Measurements from ENCODE around the gene ZNF763.
"Not testable (repeated sequence)": the region's sequence is repeated elsewhere in the genome, so short reads cannot be mapped to it uniquely, and the experiment has no call there.

Gene ZNF763

DNA sequence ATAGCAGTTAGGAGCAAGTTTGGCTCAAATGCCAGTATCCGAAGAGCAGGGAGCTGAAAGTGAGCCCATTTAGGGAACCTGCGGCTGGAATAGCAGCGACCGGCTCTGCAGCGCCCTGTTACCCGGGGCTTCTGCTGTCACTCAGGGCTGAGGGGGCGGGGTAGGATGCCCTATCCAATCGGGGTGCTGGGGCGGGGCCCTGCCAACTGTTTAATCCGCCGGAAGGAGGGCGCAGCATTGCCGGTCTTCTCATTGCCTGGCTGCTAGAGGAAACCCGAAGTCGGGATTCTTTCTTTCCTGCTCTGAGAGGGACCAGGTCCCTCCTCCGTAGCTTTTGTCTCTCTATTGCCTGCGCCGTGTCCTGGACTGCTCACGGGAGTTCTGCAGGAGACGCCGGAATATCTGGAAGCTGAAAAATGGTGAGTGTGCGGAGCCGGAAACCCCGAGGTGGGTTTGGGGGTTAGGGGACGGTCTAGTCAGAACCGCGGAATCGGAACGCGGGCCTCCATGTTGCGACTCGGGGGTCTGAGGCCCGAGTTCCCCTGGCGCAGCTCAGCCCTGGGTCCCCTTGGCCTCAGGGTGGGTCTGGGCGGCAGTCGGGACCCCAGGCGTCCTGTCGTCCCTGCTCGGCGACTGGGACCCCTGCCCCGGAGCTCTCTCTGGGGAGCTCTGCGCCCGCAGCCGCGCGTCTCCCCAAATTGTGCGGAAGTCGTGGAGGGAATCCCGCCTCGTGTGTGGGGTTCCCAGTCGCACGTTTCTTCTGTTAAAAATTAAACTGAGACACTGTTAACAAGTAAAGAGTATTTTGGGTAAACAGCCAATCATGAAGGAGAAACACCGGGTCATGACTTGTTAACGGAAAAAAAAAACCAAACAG, 22.8 kb downstream of the ZNF763 start:
- peak overlapping the region; percentile 98 to 100 for H3K4me3 Mint-ChIP-seq
- peaks cover 5 to 13% of the 10 kb centered on the region in 2 donors for H3K36me3 Mint-ChIP-seq
- H3K4me1 Mint-ChIP-seq, result peaks cover 17 to 38% of the 10 kb centered on the region in 2 donors
- H3K27ac Mint-ChIP-seq, result peak overlapping the region; percentile 99
- peaks cover 0 to 1% of the 10 kb centered on the region in 2 donors for H3K9me3 Mint-ChIP-seq
- H3K27me3 Mint-ChIP-seq, result no peaks in the 10 kb centered on the region
- ATAC-seq (replicated peaks) (peak; percentile 95 to 96), DNase-seq (peak; percentile 89)

DNA sequence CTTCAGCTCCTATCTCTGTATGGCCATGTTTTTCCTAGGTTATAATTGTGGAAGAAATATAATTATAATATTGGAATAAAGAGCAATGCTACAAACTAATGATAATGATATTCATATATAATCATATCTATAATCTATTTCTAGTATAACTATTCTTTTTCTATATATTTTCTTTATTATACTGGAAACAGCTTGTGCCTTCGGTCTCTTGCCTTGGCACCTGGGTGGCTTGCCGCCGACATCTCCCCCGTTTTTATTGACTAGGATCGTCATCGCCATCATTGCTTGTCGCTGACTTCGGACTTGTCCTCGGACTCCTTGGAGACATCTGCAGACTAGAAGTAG, 24.2 kb downstream of the ZNF763 start:
- no peaks in the 10 kb centered on the region for H3K9me3 Mint-ChIP-seq
- no peak overlapping the region for H3K27ac Mint-ChIP-seq
- DNase-seq, result no peak
- H3K27me3 Mint-ChIP-seq, result no peaks in the 10 kb centered on the region
- peak overlapping the region; percentile 98 to 100 for H3K4me3 Mint-ChIP-seq
- H3K4me1 Mint-ChIP-seq, result peaks cover 23 to 49% of the 10 kb centered on the region in 2 donors
- ATAC-seq (replicated peaks), result no peak
- H3K36me3 Mint-ChIP-seq, result peaks cover 7 to 17% of the 10 kb centered on the region in 2 donors

DNA sequence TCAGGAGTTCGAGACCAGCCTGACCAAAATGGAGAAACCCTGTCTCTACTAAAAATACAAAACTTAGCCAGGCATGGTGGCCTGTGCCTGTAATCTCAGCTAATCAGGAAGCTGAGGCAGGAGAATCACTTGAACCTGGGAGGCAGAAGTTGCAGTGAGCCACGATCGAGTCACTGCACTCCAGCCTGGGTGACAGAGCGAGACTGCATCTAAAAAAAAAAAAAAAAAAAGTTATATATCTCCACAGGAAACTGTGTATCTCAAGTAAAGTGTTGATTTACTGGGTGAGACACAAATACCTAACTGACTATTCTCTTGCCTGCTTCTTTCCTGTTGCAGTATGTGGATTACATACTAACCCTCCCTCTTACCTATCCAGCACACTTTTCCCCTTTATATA, 27.1 kb downstream of the ZNF763 start:
- H3K9me3 Mint-ChIP-seq; H3K27ac Mint-ChIP-seq; H3K4me3 Mint-ChIP-seq; ATAC-seq (replicated peaks); H3K27me3 Mint-ChIP-seq; DNase-seq: not testable (repeated sequence)
- peaks cover 9 to 22% of the 10 kb centered on the region in 2 donors for H3K36me3 Mint-ChIP-seq
- H3K4me1 Mint-ChIP-seq, result peaks cover 24 to 58% of the 10 kb centered on the region in 2 donors

DNA sequence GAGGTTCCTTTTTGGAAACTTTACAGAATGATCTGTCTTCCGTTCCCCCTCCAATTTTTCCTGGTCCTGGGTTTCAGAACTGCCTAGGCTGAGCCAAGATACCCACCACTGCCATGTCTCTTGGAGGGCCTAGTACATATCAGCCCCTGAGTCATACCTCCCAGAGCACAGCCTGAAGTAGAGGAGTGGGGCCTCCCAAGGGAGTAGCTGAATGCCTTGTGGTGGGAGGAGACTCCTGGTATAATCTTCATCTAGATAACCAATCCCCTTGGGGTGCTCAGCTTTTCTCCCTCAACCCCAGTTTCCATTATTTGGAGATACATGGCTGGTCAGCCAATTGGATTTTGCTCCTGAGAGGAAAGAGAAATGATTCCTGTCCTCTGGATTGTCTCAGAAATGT, 30.3 kb downstream of the ZNF763 start:
- peaks cover 12 to 30% of the 10 kb centered on the region in 2 donors for H3K36me3 Mint-ChIP-seq
- DNase-seq (no peak), ATAC-seq (replicated peaks) (peak; percentile 65 to 81)
- H3K9me3 Mint-ChIP-seq, result no peaks in the 10 kb centered on the region
- H3K27ac Mint-ChIP-seq, result no peak overlapping the region
- H3K27me3 Mint-ChIP-seq, result no peaks in the 10 kb centered on the region
- peaks cover 33 to 64% of the 10 kb centered on the region in 2 donors for H3K4me1 Mint-ChIP-seq
- no peak overlapping the region for H3K4me3 Mint-ChIP-seq

DNA sequence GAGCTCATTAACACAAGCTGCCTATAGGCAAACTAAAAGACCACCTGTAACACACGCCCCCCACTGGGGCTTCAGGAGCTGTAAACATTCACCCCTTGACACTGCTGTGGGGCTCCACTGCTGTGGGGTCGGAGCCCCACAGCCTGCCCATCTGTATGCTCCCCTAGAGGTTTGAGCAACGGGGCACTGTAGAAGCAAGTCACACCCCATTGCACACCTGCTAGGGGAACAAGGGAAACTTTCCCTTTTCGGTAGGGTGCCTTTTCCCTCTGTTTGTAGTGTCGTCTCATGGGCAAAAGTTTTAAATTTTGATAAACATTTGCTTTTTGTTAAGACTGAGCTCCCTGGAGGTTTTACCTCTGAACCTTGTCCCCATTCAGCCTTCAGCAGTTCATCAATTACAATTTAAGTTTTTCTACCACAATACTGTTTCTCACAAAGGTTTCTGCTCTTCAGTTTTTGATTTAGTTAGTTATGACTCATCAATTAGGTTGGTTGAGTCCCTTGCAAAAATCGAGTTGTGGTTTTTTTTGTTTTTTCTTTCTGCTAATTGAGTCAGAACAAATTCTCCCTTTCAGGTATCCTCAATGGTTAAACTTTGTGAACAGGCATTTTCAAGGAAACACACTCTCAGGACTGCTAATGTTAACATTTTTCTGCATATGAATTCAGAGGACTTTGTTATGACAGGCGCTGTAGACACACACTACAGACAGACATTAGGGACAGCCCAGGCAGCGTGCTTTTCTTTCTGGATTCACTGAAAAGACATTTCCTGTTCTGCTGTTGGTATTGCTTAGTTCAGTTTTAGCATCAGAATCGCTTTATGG, 35.5 kb downstream of the ZNF763 start:
- peaks cover 11 to 24% of the 10 kb centered on the region in 2 donors for H3K36me3 Mint-ChIP-seq
- H3K4me1 Mint-ChIP-seq, result peaks cover 23 to 40% of the 10 kb centered on the region in 2 donors
- peak overlapping the region; percentile 79 for H3K27ac Mint-ChIP-seq
- H3K4me3 Mint-ChIP-seq, result peak overlapping the region; percentile 57 to 69
- H3K27me3 Mint-ChIP-seq, result no peaks in the 10 kb centered on the region
- DNase-seq (peak; percentile 14), ATAC-seq (replicated peaks) (peak; percentile 88 to 92)
- no peaks in the 10 kb centered on the region for H3K9me3 Mint-ChIP-seq

DNA sequence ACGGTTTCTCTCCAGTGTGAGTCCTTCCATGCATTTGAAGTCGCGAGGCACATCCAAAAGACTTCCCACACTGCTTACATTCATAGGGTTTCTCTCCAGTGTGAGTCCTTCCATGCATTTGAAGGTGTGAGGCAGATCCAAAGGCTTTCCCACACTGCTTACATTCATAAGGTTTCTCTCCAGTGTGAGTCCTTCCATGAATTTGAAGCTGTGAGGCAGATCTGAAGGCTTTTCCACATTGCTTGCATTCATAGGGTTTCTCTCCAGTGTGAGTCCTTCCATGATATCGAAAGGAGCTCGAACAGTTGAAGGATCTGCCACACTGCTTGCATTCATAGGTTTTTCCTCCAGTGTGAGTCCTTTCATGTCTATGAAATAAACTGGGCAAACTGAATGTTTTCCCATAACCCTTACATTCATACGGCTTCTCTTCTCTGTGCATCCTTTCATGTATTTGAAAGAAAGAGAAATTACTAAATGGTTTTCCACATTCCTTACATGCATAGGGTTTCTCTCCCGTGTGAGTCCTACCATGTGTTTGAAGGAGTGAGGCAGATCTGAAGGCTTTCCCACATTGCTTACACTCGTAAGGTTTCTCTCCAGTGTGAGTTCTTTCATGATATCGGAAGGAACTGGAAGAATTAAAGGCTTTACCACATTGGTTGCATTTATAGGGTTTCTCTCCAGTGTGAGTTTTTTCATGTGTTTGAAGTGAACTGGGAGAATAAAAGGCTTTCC, 50.3 kb downstream of the ZNF763 start:
- Mint-ChIP-seq H3K27ac (no peak overlapping the region), H3K4me3 (no peak overlapping the region)

DNA sequence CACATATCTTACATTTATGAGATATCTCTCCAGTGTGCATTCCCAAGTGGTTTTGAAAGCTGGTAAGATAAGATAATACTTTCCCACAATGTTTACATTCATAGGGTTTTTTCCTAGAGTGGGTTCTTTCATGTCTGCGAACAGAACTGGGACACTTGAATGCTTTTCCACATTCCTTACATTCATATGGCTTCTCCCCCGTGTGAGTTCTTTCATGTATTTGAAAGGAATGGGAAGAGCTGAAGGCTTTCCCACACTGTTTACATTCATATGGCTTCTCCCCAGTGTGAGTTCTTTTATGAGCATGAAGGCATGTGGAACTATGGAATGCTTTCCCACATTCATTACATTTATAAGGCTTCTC, 50.9 kb downstream of the ZNF763 start:
- H3K36me3 Mint-ChIP-seq, result peaks cover 62% of the 10 kb centered on the region in 2 donors
- H3K9me3 Mint-ChIP-seq, result peaks cover 23 to 24% of the 10 kb centered on the region in 2 donors
- ATAC-seq (replicated peaks), result no peak
- no peak overlapping the region for H3K27ac Mint-ChIP-seq
- no peak overlapping the region for H3K4me3 Mint-ChIP-seq
- no peak for DNase-seq
- no peaks in the 10 kb centered on the region for H3K27me3 Mint-ChIP-seq
- H3K4me1 Mint-ChIP-seq, result peaks cover 0 to 2% of the 10 kb centered on the region in 2 donors

More for the DNA sequence above, 50.3 kb downstream of the ZNF763 start:
- Mint-ChIP-seq H3K4me1 (peaks cover 0 to 5% of the 10 kb centered on the region in 2 donors), H3K36me3 (peaks cover 64% of the 10 kb centered on the region in 2 donors), H3K9me3 (peaks cover 23 to 27% of the 10 kb centered on the region in 2 donors), H3K27me3 (no peaks in the 10 kb centered on the region)
- no peak for ATAC-seq (replicated peaks)
- no peak for DNase-seq
